Measurements from ENCODE around the gene TICAM2. TPM values are rescaled to one million over a fixed set of nuclear protein-coding genes. Genes with fewer than 3 reads are reported as not detected.

The TICAM2 gene
- total and polyA plus RNA-seq, 2 of the 8 experiments (the other 6 are each of a cell fraction or from before 2014, with no cell fraction given) = 0.02 TPM; not detected in 1

GRCh38 chr5:115584501-115584900 is 17.8 kb downstream of the TICAM2 start:
- Histone ChIP-seq H4K5ac (ENCODE audit: insufficient read length, low read depth, low read length) (no peak overlapping the region), H2BK15ac (ENCODE audit: low read length) (no peak overlapping the region), H4K91ac (replicated peaks; ENCODE audit: insufficient read length, low read length) (no peak overlapping the region), H3K79me1 (ENCODE audit: low read depth, low read length) (no peaks in the 10 kb centered on the region), H3K56ac (replicated peaks; ENCODE audit: insufficient read length, low read depth, low read length) (no peak overlapping the region), H3K9ac (replicated peaks in 1 of 4; ENCODE audit: extremely low read depth in 1 of 4, low read depth in 3 of 4, low read length in 3 of 4) (no peak overlapping the region), H3K14ac (ENCODE audit: insufficient read length) (no peak overlapping the region), H2BK120ac (replicated peaks; ENCODE audit: low read depth, low read length) (no peak overlapping the region), H3K4ac (replicated peaks; ENCODE audit: insufficient read length, low read depth, low read length) (no peak overlapping the region), H3K36me3 (ENCODE audit: control insufficient read depth in 2 of 4, insufficient read depth in 4 of 4, low read length in 3 of 4) (no peaks in the 10 kb centered on the region), H2AFZ (ENCODE audit: low read length) (no peak overlapping the region), H4K8ac (ENCODE audit: extremely low read depth, insufficient read depth, low read length) (no peak overlapping the region), H3K79me2 (ENCODE audit: control insufficient read depth in 1 of 2, insufficient read depth in 2 of 2, low read length in 2 of 2) (no peaks in the 10 kb centered on the region), H3K27ac (ENCODE audit: low read depth, low read length) (no peak overlapping the region), H3K9me3 (ENCODE audit: insufficient read depth in 2 of 2, low read depth in 1 of 2, low read length in 1 of 2) (no peaks in the 10 kb centered on the region), H3K23me2 (ENCODE audit: low read depth, low read length) (no peaks in the 10 kb centered on the region), H3K4me2 (ENCODE audit: insufficient read depth in 1 of 2, low read depth in 2 of 2, low read length in 2 of 2) (no peak overlapping the region), H3K4me1 (replicated peaks in 1 of 4; ENCODE audit: control insufficient read depth in 3 of 4, insufficient read depth in 4 of 4, low read length in 3 of 4) (no peaks in the 10 kb centered on the region; a peak in 1 of 7 replicates), H2BK5ac (ENCODE audit: low read depth, low read length) (no peak overlapping the region), H3K4me3 (ENCODE audit: extremely low read depth in 1 of 4, insufficient read depth in 2 of 4, low read depth in 3 of 4, low read length in 4 of 4) (no peak overlapping the region), H2BK12ac (ENCODE audit: low read depth, low read length) (no peak overlapping the region), H3K18ac (ENCODE audit: extremely low read depth, low read length) (no peak overlapping the region), H3K27me3 (replicated peaks in 1 of 4; ENCODE audit: control insufficient read depth in 3 of 4, extremely low read depth in 1 of 4, insufficient read depth in 3 of 4, low read length in 3 of 4) (no peaks in the 10 kb centered on the region), H4K20me1 (replicated peaks in 1 of 2; ENCODE audit: control insufficient read depth in 1 of 2, insufficient read depth in 2 of 2, low read length in 2 of 2) (no peaks in the 10 kb centered on the region), H3K23ac (ENCODE audit: insufficient read length) (no peak overlapping the region), H2BK20ac (ENCODE audit: low read length) (no peak overlapping the region), H2AK5ac (ENCODE audit: low read depth, low read length) (no peak overlapping the region)
- DNase-seq (ENCODE audit: low read depth in 1 of 2, low spot score in 2 of 2) (no peak), FAIRE-seq (no peak)
- CTCF ChIA-PET (ENCODE audit: partially characterized antibody) = interaction anchor here (0.6 to 1.2 kb wide), 4 partner anchors 9 to 308 kb away, joined by 3 to 4 read pairs (median 3); no protein-coding TSS in a partner anchor
- POLR2A ChIA-PET (ENCODE audit: partially characterized antibody) = no interaction called here
- 73% methylated on average over 1 of the region's 1 CpG; no CpG with 5 or more reads in 1 of the 2 experiments for WGBS, 2 experiments (ENCODE audit: extremely low coverage in 1 of 2, insufficient coverage in 1 of 2, insufficient read length in 1 of 2, insufficient replicate concordance in 2 of 2, low coverage in 1 of 2, low lambda C conversion rate in 2 of 2, missing lambda C conversion rate in 1 of 2)
- TF ChIP-seq JUND (IDR thresholded peaks at IDR 0.05; ENCODE audit: low read length) = no peak
- TF ChIP-seq BACH1 (IDR thresholded peaks at IDR 0.05; ENCODE audit: low read length) = no peak
- TF ChIP-seq POLR2AphosphoS5 (IDR thresholded peaks at IDR 0.05; ENCODE audit: low read depth, low read length) = no peak
- TF ChIP-seq EZH2 (IDR thresholded peaks at IDR 0.05; ENCODE audit: low read depth, low read length, severe bottlenecking) = no peak
- TF ChIP-seq YY1 (IDR thresholded peaks at IDR 0.05; ENCODE audit: low read depth, low read length) = no peak
- TF ChIP-seq KDM5A (IDR thresholded peaks at IDR 0.05; ENCODE audit: low read length) = no peak
- no peak for TF ChIP-seq POU5F1 (IDR thresholded peaks at IDR 0.05; ENCODE audit: low read depth, low read length)
- TF ChIP-seq CTCF (IDR thresholded peaks at IDR 0.05; ENCODE audit: control extremely low read depth in 1 of 3, insufficient read depth in 1 of 3, low read depth in 1 of 3, low read length in 3 of 3) = no peak
- TF ChIP-seq CBX8 (IDR thresholded peaks at IDR 0.05; ENCODE audit: borderline replicate concordance, low read depth, low read length) = no peak
- no peak for TF ChIP-seq EGR1 (IDR thresholded peaks at IDR 0.05; ENCODE audit: borderline replicate concordance, low read depth, low read length)
- no peak for TF ChIP-seq TEAD4 (IDR thresholded peaks at IDR 0.05; ENCODE audit: low read depth, low read length)
- no peak for TF ChIP-seq SIN3A (conservative IDR thresholded peaks at IDR 0.05 in 1 of 2, IDR thresholded peaks at IDR 0.05 in 1 of 2; ENCODE audit: low read depth in 1 of 2, low read length in 2 of 2)
- TF ChIP-seq SP1 (IDR thresholded peaks at IDR 0.05; ENCODE audit: low read depth, low read length) = no peak

Measured in H1 (cell line).